Activated T-cell treated with anti-CD3 and anti-CD28 coated beads for 24 hours (primary cell): Measurements from ENCODE around the gene FAM181A.

Experiments used
- DNase-seq: peaks from one replicate; pipeline ENCODE4 v3.0.0-alpha.2; 2020; ENCODE audit warnings: low read depth

Gene FAM181A

GRCh38 chr14:93978735-93979134, 51.6 kb downstream of the FAM181A start:
- DNase-seq, result no peak
